Esophagus squamous epithelium (tissue), 4 donors: ENCODE results near the gene DNAH3.

ENCODE experiments used
- POLR2A ChIP-seq, 4 donors: fragments of 450-650 bp; IDR thresholded peaks; one replicate each; pipeline ENCODE4 v1.6.1; 2017; ENCODE audit warnings: antibody characterized with exemption in 4 of 4, mild to moderate bottlenecking in 4 of 4, moderate library complexity in 3 of 4
- TF ChIP-seq, protein P1 (sequence below), 6 experiments: fragments of 450-650 bp in 4 of 6; fragments of 200-600 bp in 2 of 6; sonication (generic) in 2 of 6; IDR thresholded peaks; one replicate each; pipeline ENCODE4 v1.5.1; 2016 to 2019; ENCODE audit warnings: antibody characterized with exemption in 6 of 6, mild to moderate bottlenecking in 4 of 6, moderate library complexity in 4 of 6

DNA sequence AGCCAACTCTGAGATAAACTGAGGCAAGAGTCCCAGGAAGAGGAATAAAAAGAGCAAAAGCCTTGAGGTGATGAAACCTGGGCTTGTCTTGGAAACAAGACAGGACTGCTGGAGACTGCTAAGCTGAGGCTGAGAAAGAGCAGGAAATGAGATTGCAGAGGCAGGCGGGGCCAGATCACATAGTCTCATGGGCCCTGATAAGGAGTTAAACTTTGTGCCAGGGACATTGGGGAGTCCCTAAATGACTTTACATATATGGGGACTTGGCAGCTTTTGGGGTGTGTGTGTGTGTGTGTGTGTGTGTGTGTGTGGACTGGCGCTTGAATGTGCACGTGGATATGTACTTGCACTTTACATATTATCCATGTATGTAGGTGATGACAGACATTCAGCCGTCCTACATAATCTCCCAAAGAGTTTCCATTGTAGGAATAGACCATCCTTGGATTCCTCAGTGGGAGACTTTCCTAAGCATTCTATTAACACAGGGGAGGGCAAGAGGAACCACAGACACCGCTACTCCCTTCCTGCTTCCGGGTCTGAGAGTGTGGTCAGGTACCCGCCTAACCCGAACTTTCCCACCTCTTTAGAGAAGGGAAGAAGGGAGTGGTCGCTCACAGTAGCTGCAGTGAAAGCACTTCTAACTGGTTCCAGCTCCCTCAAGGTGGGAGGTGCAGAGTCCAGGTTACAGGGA lies 127.0 kb downstream of the DNAH3 start:
- no peak for TF ChIP-seq POLR2A (IDR thresholded peaks at IDR 0.05)
- TF ChIP-seq, protein P1, sequence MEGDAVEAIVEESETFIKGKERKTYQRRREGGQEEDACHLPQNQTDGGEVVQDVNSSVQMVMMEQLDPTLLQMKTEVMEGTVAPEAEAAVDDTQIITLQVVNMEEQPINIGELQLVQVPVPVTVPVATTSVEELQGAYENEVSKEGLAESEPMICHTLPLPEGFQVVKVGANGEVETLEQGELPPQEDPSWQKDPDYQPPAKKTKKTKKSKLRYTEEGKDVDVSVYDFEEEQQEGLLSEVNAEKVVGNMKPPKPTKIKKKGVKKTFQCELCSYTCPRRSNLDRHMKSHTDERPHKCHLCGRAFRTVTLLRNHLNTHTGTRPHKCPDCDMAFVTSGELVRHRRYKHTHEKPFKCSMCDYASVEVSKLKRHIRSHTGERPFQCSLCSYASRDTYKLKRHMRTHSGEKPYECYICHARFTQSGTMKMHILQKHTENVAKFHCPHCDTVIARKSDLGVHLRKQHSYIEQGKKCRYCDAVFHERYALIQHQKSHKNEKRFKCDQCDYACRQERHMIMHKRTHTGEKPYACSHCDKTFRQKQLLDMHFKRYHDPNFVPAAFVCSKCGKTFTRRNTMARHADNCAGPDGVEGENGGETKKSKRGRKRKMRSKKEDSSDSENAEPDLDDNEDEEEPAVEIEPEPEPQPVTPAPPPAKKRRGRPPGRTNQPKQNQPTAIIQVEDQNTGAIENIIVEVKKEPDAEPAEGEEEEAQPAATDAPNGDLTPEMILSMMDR (IDR thresholded peaks at IDR 0.05): no peak
